CD4-positive, alpha-beta T cell treated with Interferon gamma for 1 hour (primary cell): Measurements from ENCODE around the gene EXOSC5.
"Not testable (repeated sequence)": the region's sequence is repeated elsewhere in the genome, so short reads cannot be mapped to it uniquely, and the experiment has no call there.

ENCODE experiments used
- DNase-seq: peaks from one replicate; pipeline ENCODE4 v3.0.0-alpha.2; 2020

The EXOSC5 gene

GRCh38 chr19:41364524-41365391, 32.4 kb downstream of the EXOSC5 start:
- no peak for DNase-seq

GRCh38 chr19:41363753-41364523, 33.2 kb downstream of the EXOSC5 start, which contains the start of gene B9D2:
Gene B9D2, minus strand, starts transcription at chr19:41364149. Its CDS starts 630 bp downstream, at chr19:41363519.
- DNase-seq = peak; percentile 99

GRCh38 chr19:41363371-41363752, 33.8 kb downstream of the EXOSC5 start:
- no peak for DNase-seq

GRCh38 chr19:41362143-41362847, 34.9 kb downstream of the EXOSC5 start:
- DNase-seq = no peak

- no peak for DNase-seq
Measured at GRCh38 chr19:41359741-41360140, 37.4 kb downstream of the EXOSC5 start.

- DNase-seq = no peak
Measured at GRCh38 chr19:41357746-41358145, 39.4 kb downstream of the EXOSC5 start.

GRCh38 chr19:41356984-41357739, 40.0 kb downstream of the EXOSC5 start:
- peak; percentile 49 for DNase-seq

- no peak for DNase-seq
Measured at GRCh38 chr19:41355802-41356201, 41.4 kb downstream of the EXOSC5 start.

GRCh38 chr19:41355035-41355434, 42.1 kb downstream of the EXOSC5 start:
- DNase-seq = no peak

GRCh38 chr19:41354343-41354953, 42.7 kb downstream of the EXOSC5 start:
- no peak for DNase-seq

GRCh38 chr19:41353466-41354342, 43.5 kb downstream of the EXOSC5 start, which contains the start of gene TGFB1:
Gene TGFB1, minus strand, starts transcription at chr19:41353922. Its CDS starts 878 bp downstream, at chr19:41353044.
- DNase-seq = peak; percentile 96

- DNase-seq = peak; percentile 77
Measured at GRCh38 chr19:41352609-41353465, 44.3 kb downstream of the EXOSC5 start.

- no peak for DNase-seq
Measured at GRCh38 chr19:41352279-41352608, 44.9 kb downstream of the EXOSC5 start.

GRCh38 chr19:41351339-41352245, 45.6 kb downstream of the EXOSC5 start:
- peak; percentile 88 for DNase-seq

- DNase-seq = no peak
Measured at GRCh38 chr19:41350735-41351338, 46.3 kb downstream of the EXOSC5 start.

- not testable (repeated sequence) for DNase-seq
Measured at GRCh38 chr19:41346916-41347315, 50.2 kb downstream of the EXOSC5 start.

GRCh38 chr19:41344162-41344561, 53.0 kb downstream of the EXOSC5 start:
- DNase-seq = no peak
